A673 (cell line): ENCODE results near the gene ZFYVE21. TPM values are rescaled to one million over a fixed set of nuclear protein-coding genes. Genes with fewer than 3 reads are reported as not detected.

Experiments
- BruUV-seq: library from RNA; stranded (reverse); fragments of 400-500 nt; replicated peaks from 2 replicates; lab custom pipeline; 2021; lab: Mats Ljungman, UMichigan
- CTCF ChIA-PET: fragments of 300-600 bp; sonication (Branson Sonifier 250); formaldehyde crosslinking; loops from one replicate; lab custom pipeline; 2022; ENCODE audit warnings: antibody characterized with exemption; lab: Charles Lee
- POLR2A ChIA-PET: fragments of 300-600 bp; sonication (Branson Sonifier 250); formaldehyde crosslinking; loops from one replicate; lab custom pipeline; 2022; ENCODE audit warnings: antibody characterized with exemption; ENCODE audit not compliant: low non-redundant PET; lab: Charles Lee
- DNase-seq: peaks from one replicate; pipeline ENCODE4 v3.0.0-alpha.2; 2015; ENCODE audit warnings: low spot score
- H3K27ac ChIP-seq: fragments of 200-600 bp; sonication (generic); 2 replicates; pipeline ENCODE4 v1.5.1; 2016; ENCODE audit warnings: mixed run types, low read depth, mild to moderate bottlenecking, mixed read lengths, antibody characterized with exemption, low read length; ENCODE audit not compliant: poor library complexity, severe bottlenecking
- H3K27me3 ChIP-seq: fragments of 200-600 bp; sonication (generic); replicated peaks from 2 replicates; pipeline ENCODE4 v1.6.1; 2017; ENCODE audit warnings: mixed run types, low read depth, mild to moderate bottlenecking, mixed read lengths, antibody characterized with exemption, low read length; ENCODE audit not compliant: insufficient read depth, poor library complexity
- H3K36me3 ChIP-seq: fragments of 200-600 bp; sonication (generic); 2 replicates; pipeline ENCODE4 v1.6.1; 2016; ENCODE audit warnings: mixed run types, mild to moderate bottlenecking, mixed read lengths, antibody characterized with exemption, low read length; ENCODE audit not compliant: insufficient read depth, poor library complexity, severe bottlenecking
- H3K4me1 ChIP-seq: fragments of 200-600 bp; sonication (generic); 2 replicates; pipeline ENCODE4 v1.6.1; 2017; ENCODE audit warnings: mixed run types, mild to moderate bottlenecking, mixed read lengths, antibody characterized with exemption, low read length; ENCODE audit not compliant: insufficient read depth, poor library complexity, severe bottlenecking
- H3K4me3 ChIP-seq: fragments of 200-600 bp; sonication (generic); 2 replicates; pipeline ENCODE4 v1.5.1; 2016; ENCODE audit warnings: low read depth, mixed run types, mild to moderate bottlenecking, mixed read lengths, low read length; ENCODE audit not compliant: poor library complexity, severe bottlenecking
- H3K9me3 ChIP-seq: fragments of 200-600 bp; sonication (generic); 2 replicates; pipeline ENCODE4 v1.6.1; 2016; ENCODE audit warnings: mixed run types, low read depth, mild to moderate bottlenecking, mixed read lengths, antibody characterized with exemption, low read length; ENCODE audit not compliant: poor library complexity, severe bottlenecking
- EZH2 ChIP-seq: fragments of 200-600 bp; sonication (generic); IDR thresholded peaks from 2 replicates; pipeline ENCODE4 v1.6.1; 2017; ENCODE audit warnings: borderline replicate concordance, low read depth, mild to moderate bottlenecking, mixed read lengths, antibody characterized with exemption, low read length; ENCODE audit not compliant: poor library complexity, severe bottlenecking
- intact Hi-C: fragments of 100-400 bp; cut with micrococcal nuclease; formaldehyde crosslinking; loops from one replicate; pipeline ENCODE4 v1.10.0; 2022; ENCODE audit not compliant: unreplicated experiment
- total RNA-seq: library from RNA; stranded (reverse); gene quantifications from 2 replicates; pipeline ENCODE4 v1.2.3, GENCODE V29; 2021
- TF ChIP-seq, protein P1 (sequence below): fragments of 300-800, 200-600 bp; sonication (generic); conservative IDR thresholded peaks from 2 replicates; pipeline ENCODE4 v1.5.1; 2017; ENCODE audit warnings: low read depth, mild to moderate bottlenecking, antibody characterized with exemption, low read length, moderate library complexity, mixed read lengths

Gene ZFYVE21
- total RNA-seq, 1 experiment from 2014 or later, result 35.7 TPM

DNA sequence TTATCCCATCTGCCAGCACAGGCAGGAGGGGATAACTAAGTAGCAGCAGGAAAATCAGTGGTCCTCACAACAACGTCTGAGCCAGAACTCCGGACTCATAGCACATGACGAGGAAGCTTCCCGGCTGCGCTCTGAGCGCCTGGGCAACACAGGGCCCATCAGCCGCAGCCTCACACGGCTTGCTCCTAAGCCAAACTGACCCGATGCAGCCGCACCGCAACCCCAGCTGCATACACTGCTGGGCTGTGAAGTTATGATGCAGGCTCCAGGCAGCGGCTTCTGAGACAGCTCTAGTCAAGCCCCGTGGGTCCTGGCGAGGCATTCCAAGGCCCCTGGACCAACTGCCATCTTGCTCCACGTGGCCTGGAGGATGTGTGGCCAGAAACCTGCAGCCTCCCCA is 28.1 kb downstream of the ZFYVE21 start:
- no peaks in the 10 kb centered on the region for H3K27me3 ChIP-seq
- ChIA-PET CTCF (no interaction called here), POLR2A (no interaction called here)
- no peak overlapping the region for H3K27ac ChIP-seq
- H3K9me3 ChIP-seq, result no peaks in the 10 kb centered on the region
- H3K4me1 ChIP-seq, result no peaks in the 10 kb centered on the region
- DNase-seq, result no peak
- TF ChIP-seq, protein P1, sequence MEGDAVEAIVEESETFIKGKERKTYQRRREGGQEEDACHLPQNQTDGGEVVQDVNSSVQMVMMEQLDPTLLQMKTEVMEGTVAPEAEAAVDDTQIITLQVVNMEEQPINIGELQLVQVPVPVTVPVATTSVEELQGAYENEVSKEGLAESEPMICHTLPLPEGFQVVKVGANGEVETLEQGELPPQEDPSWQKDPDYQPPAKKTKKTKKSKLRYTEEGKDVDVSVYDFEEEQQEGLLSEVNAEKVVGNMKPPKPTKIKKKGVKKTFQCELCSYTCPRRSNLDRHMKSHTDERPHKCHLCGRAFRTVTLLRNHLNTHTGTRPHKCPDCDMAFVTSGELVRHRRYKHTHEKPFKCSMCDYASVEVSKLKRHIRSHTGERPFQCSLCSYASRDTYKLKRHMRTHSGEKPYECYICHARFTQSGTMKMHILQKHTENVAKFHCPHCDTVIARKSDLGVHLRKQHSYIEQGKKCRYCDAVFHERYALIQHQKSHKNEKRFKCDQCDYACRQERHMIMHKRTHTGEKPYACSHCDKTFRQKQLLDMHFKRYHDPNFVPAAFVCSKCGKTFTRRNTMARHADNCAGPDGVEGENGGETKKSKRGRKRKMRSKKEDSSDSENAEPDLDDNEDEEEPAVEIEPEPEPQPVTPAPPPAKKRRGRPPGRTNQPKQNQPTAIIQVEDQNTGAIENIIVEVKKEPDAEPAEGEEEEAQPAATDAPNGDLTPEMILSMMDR, result no peak
- no peak for TF ChIP-seq EZH2
- no peak overlapping the region for H3K4me3 ChIP-seq
- intact Hi-C loops, result no loop called here
- BruUV-seq, result no TSS peak
- no peaks in the 10 kb centered on the region for H3K36me3 ChIP-seq

DNA sequence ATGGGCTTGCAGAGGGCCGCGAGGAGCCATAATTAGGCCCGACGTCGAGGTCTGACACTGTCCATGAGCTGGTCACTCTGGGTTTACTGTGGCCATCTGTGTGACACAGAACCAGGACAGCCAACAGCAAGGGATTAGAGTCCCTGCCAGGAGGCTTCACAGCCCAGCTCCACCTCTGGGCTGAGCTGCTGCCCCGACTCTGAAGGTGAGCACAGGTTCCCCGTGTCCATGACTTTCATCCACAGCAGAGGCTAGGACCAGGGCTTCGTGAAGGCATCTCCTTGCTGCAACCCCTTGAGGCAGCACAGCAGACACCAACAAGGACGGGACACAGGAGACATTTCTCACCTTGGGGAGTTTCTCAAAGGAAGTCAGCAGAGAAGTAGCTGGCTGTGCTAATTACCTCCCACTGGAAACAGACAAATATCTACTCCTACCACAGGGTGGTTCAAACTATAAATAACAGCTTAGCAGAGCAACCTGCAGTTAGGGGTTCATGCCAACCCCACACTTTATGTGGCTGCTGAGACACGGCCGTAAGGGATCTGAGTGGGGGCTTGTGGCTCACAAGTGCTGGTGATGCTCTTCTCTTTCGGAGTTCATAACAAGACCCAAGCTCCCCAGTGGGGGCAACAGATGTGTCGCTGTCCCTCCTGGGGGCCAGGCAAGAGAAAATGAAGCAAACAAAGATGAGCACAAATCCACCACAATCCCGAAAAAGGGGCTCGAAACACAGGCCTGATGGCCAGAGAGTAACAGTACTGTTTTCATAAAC is 29.2 kb downstream of the ZFYVE21 start:
- POLR2A ChIA-PET, result no interaction called here
- BruUV-seq, result no TSS peak

DNA sequence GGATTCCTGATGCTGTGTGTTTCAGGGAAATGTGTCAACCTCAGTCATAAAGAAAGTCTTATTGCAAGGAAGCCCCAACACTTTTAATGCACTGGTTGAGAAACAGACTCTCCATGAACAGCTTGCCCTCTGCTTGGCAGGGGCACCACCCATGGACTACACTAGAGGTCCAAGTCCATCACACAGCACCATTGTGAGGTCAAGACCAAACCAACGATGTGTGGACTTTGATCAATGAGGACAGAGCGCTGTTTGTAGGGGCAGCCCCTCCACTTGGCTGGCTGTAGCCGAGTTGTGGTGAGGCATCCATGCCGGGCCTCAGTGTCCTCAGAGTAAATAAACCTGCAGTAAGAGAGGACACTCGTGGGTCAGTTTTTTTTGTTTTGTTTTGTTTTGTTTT is 29.8 kb downstream of the ZFYVE21 start:
- no peak for DNase-seq
- intact Hi-C loops, result no loop called here
- TF ChIP-seq EZH2, result no peak
- H3K27me3 ChIP-seq, result no peaks in the 10 kb centered on the region
- no TSS peak for BruUV-seq
- POLR2A ChIA-PET, result interaction anchor here (0.6 kb wide), 1 partner anchor 964 kb away, joined by 4 read pairs; no protein-coding TSS in a partner anchor
- no peak overlapping the region for H3K27ac ChIP-seq
- H3K36me3 ChIP-seq, result no peaks in the 10 kb centered on the region
- CTCF ChIA-PET, result no interaction called here
- no peak overlapping the region for H3K4me3 ChIP-seq
- H3K4me1 ChIP-seq, result no peaks in the 10 kb centered on the region
- H3K9me3 ChIP-seq, result no peaks in the 10 kb centered on the region

More for the DNA sequence above, 29.2 kb downstream of the ZFYVE21 start:
- CTCF ChIA-PET, result no interaction called here
- no peaks in the 10 kb centered on the region for H3K9me3 ChIP-seq
- H3K36me3 ChIP-seq, result no peaks in the 10 kb centered on the region
- no peak for TF ChIP-seq EZH2
- TF ChIP-seq, protein P1, result no peak
- intact Hi-C loops, result no loop called here
- no peak for DNase-seq
- H3K4me1 ChIP-seq, result no peaks in the 10 kb centered on the region
- H3K27me3 ChIP-seq, result no peaks in the 10 kb centered on the region
- H3K27ac ChIP-seq, result no peak overlapping the region
- no peak overlapping the region for H3K4me3 ChIP-seq
